HL-60/S4 (cell line): Measurements from ENCODE around the gene AMZ1.
"Not testable (repeated sequence)": the region's sequence is repeated elsewhere in the genome, so short reads cannot be mapped to it uniquely, and the experiment has no call there.

Experiments
- in situ Hi-C: fragments of 300-500 bp; cut with MboI; formaldehyde crosslinking; loops from 2 replicates; pipeline ENCODE4 v1.14.3; 2022; ENCODE audit warnings: low sequenced_read_pairs

The AMZ1 gene

DNA sequence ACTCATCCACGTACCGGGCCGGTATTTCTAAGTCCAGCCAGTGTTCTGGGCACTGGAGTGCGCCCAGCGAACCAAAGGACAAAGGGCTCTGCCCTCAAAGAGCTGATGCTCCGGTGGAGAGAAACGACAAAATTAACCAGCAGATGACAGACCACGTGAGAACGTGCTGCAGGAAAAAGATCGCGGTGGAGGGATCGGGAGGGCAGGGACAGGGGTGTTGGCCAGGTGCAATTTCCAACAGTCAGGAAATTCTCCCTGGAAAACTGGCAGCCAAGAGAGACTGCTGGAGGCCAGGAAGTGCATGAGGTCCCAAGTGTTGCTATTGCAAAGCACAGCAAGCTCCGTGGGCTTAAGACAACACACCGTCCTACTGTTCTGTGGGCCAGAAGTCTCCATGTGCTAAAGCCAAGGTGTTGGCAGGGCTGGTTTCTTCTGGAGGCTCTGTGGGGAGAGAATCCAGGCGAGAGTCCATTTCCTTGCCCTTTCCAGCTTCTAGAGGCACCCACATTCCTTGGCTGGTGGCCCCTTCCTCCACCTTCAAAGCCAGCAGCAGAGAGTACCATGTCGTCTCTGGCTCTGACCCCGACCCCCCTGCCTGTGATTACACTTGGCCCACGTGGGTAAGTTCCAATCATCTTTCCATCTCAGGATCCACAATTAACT, 21.3 kb upstream of the AMZ1 start:
- in situ Hi-C loops, result no loop called here

GRCh38 chr7:2667843-2668242, 20.2 kb upstream of the AMZ1 start:
- in situ Hi-C loops, result no loop called here

DNA sequence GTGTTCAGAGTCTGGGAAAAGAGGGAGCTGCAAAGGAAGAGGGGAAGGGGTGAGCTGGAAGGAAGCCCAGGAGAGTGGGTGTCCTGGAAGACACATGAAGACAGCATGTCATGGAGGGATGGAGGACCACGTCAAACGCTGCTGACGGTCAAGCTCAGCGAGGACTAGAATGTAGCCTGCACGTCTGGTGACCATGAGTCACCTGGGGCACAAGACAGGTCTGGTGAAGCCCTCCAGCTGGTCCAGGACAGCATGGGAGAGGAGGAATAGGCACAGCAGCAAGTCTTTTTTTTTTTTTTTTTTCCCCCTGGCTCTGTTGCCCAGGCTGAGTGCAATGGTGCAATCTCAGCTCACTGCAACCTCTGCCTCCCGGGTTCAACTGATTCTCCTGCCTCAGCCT, 19.6 kb upstream of the AMZ1 start:
- in situ Hi-C loops, result no loop called here

- in situ Hi-C loops, result no loop called here
Measured at GRCh38 chr7:2670171-2670570, 17.8 kb upstream of the AMZ1 start.

- in situ Hi-C loops, result no loop called here
Measured at GRCh38 chr7:2670720-2671391, 17.1 kb upstream of the AMZ1 start.

DNA sequence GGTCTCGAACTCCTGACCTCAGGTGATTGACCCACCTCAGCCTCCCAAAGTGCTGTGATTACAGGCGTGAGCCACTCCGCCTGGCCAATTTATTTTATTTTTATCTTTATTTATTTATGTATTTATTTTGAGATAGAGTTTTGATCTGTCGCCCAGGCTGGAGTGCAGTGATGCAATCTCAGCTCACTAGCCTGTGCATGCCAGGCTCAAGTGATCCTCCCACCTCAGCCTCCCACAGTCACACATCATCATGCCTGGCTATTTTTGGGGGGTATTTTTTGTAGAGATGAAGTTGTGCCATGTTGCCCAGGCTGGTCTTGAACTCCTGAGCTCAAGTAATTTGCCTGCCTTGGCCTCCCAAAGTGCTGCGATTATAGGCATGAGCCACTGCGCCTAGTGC, 14.8 kb upstream of the AMZ1 start:
- in situ Hi-C loops, result not testable (repeated sequence)

- in situ Hi-C loops, result no loop called here
Measured at GRCh38 chr7:2673934-2674333, 14.1 kb upstream of the AMZ1 start.

DNA sequence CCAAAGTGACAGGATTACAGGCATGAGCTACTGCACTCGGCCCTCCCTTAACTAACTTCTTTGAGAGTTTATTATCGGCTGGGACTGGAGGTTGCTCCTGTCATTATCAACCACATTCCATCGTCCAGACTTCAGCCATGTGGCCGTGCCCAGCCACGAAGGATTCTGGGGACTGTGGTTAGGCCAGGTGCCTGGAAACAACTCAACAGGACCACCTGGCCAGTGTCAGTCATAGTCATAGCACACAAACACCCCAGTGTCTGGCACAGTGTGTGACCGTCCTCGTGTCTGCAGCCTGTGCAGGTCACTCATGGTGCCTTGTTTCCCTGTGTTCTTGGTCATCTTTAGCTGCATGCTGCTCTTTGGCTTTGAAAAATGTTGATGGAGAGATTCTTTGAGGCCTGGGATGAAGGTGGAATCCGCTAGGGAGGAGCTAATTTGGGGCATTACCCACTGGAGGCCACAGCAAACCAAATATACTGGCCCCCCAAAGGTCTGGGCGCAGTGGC, 12.7 kb upstream of the AMZ1 start:
- in situ Hi-C loops, result no loop called here

- in situ Hi-C loops, result not testable (repeated sequence)
Measured at GRCh38 chr7:2676576-2676975, 11.4 kb upstream of the AMZ1 start.

DNA sequence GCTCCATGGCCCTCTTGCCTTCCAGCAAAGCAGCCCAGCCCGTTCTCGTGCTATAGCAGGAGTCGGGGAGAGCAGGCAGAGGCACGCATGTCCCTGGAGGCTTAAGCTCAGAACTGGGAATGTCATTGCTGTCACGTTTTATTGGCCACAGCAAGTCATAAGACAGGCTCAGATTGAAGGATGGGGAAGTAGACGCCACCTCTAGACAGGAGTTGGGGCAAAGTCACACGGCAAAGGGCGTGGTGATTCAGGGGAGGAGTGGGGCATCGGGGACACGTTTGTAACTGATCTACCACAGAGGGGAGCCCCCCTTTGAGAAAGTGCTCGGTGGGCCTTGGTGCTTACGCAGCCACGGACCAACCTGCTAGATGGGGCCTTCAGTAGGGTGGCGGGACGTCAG, 9.5 kb upstream of the AMZ1 start:
- in situ Hi-C loops, result not testable (repeated sequence)

DNA sequence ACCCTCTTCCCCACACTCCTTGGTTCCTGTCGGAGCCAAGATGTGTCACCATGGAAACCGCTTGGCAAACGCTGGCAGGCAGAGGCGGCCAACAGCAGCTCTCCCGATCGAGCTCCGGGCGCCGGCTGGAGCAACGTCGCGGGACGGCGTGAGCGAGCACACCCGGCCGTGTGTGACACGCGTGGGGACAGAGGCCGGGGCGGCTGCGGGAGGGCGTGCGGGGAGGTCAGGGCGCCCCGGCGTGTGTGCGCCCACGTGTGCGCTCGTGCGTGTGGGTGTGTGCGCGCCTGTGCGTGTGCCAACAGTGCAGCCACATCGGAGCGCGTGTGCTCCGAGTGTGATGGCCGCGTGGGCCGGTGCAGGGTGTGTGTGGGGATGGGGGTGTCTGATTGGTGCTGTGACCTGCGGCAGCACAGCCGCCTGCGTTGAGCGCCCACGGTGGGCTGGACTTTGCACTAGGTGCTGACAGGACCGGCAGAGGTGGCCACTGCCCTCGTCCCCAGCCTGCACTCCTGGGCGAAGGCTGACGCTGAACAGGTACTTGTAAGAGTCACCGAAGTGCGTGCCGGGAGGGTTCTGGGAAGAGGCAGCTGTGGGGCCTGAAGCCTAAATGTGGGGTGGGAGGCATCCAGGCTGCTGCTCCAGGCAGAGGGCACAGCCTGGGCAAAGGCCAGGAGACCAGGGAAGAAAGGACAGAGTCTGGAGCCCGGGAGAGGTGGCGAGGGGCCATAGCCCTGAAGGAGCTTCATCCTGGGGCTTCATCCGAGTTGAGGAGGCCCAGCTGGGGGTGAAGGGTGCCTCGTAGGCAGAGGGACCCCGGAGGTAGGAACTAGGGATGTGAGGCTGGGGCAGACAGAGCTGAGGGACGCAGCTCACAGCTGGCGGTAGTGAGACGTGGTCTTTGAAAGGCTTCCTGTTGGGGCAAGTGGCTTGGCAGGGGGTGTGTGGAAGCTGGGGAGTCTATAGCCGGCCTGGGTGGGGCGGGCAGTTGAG, 8.6 kb upstream of the AMZ1 start:
- in situ Hi-C loops, result not testable (repeated sequence)

DNA sequence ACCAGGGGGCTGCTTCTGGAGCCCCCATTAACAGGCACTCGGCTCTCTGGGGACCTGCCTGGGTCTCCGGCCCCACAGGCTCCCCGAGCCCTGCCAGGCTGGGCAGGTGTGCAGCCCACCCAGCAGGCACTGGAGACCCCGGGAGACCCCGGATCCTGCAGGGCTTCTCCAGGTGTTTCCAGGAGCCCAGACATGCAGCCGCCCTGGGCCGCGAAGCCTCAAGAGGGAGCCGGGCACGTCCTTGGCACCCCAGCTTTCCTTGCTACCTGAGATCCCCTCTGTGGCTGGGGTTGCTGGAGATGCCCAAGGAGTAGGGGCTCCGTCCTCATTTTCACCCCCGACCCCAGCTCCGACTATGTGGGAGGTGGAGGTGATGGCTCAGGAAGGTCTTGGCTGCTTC, 7.7 kb upstream of the AMZ1 start:
- in situ Hi-C loops, result no loop called here

GRCh38 chr7:2680792-2681490, 7.1 kb upstream of the AMZ1 start:
- in situ Hi-C loops, result no loop called here

GRCh38 chr7:2681929-2682799, 5.8 kb upstream of the AMZ1 start:
- in situ Hi-C loops, result no loop called here

DNA sequence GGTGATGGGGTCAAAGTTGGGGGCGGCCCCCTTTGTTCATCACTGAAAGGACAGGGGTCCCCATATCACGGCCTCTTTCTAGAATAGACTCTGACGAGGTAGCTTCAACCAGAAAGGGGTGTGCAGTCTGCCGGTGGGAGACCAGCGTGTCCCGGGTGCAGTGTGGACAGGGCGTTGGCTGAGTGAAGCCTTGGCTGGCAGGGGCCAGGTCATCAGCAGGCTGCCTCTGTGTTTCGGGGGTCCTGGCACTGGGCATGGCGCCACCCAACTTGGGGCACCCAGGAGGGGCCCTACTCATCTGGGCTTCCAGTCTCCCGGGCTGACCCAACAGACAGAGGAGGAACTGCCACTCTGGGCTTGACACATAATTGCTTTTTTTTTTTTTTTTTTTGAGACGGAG, 3.5 kb upstream of the AMZ1 start:
- in situ Hi-C loops, result no loop called here

DNA sequence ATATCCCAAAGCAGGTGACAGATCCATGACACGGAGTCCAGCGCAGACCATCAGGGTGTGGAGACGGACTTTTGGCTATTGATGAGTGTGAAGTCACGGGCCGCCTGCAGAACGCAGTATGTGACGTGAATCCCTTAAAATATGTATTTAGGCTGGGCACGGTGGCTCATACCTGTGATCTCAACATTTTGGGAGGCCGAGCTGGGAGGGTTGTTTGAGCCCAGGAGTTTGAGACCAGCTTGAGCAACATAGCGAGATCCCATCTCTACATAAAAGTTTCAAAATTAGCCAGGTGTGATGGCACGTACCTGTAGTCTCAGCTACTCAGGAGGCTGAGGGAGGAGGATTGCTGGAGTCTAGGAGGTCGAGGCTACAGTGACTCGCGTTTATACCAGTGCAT, 1.9 kb upstream of the AMZ1 start:
- in situ Hi-C loops, result no loop called here

GRCh38 chr7:2687338-2687869, 598 bp upstream of the AMZ1 start:
- in situ Hi-C loops, result no loop called here

GRCh38 chr7:2688409-2689342, 674 bp downstream of the AMZ1 start:
- in situ Hi-C loops, result no loop called here
